GM19438 (cell line): ENCODE data around the gene PDGFA.

Source experiments
- ATAC-seq: cut with Tn5 transposase; IDR thresholded peaks from one replicate; pipeline ENCODE4 v1.9.1; 2021; ENCODE audit warnings: low read depth; ENCODE audit not compliant: unreplicated experiment

Gene PDGFA

DNA sequence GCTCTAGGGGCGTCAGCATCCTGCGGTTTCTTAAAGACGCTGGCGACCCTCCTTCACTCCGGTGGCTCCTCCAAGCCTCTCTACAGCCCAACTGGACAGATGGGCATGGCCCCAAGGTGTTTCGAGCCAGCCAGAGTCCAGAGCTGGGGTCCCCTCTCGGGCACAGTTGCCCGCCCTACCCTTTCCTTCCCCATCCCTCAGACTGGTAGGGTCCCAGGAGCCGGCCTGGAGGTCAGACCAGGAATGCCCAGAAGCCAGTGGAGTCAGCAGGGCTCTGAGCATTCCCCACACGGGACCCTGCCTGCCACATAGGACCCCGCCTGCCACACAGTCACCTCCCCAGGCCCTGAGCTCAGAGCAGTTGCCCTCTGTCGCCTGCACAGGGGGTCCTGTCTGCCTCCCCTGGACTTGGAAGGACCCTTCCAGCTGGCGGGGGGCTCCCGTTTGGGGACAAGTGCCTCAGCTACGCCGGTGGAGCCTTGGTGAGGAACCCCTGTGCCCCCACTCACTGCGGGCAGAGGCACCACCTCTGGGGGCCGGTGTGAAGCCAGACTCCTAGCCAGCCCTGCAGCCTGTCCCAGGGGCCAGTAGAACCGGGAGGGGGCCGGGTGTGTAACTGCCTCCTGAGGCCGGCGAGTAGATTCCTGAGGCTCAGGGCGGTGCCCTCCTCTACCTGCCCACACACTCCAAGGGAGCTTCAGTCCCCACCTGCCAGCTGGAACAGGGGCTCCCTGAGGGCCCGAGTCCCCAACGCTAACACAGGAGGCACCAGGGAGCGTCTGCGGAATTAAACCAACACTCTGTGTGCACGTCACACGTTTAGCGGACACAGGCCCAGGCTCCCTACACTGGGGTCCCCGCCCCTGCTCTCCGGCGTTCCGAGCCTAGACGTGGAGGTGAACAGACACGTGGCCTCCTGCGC is 19.4 kb upstream of the PDGFA start:
- no peak for ATAC-seq

DNA sequence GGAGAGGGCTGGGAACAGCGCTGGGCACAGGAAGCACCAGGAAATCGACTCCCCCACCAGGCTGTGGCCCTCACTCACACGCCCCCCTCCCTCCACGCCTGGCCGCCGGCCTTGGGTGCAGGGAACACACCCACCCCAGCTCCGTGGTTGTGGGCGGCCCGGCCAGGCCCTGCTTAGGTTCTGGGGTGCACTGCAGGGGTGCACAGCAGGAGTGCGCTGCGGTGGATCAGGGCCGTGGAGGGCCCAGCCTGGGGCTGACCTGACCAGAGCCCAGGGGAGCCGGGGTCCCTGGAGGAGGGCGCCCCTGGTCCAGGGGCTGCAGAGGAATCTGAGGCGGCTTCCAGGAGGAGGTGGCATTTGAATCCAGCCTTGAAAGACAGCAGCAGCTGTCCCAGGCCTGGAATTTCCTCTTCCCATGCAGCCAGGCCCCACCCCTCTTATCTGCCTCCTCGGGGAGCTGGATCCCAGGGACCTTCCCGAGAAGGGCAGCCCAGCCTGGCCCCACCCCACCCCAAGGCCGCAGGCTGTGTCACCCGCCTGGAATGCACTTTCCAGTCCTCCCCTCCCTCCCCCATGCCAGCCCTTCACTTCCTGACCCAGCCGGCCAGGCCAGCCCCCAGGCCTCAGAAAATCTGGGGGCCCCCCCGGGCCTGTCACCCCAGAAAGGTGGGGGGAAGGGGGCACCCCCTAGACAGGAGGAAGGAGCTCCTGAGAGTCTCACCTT is 18.4 kb upstream of the PDGFA start:
- ATAC-seq: no peak

DNA sequence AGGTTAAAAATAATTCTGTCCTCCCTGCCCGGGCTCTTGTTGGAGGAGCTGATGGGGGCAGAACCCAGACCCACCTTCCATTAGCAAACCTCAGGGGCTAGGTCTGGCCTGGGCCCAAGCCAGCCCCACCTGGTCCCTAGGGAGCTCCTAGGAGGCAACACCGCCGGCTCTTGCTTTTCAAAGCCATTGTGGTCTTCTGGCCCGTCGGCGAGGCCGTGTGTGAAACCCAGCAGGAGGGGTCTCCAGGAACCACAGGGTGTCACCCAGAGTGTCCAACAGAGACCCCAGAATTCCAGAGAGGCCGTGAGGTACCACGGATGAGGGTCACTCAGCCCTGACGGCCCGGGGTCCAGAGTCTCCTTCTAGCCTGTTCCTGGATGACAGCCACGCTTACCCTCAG is 16.6 kb upstream of the PDGFA start:
- no peak for ATAC-seq

DNA sequence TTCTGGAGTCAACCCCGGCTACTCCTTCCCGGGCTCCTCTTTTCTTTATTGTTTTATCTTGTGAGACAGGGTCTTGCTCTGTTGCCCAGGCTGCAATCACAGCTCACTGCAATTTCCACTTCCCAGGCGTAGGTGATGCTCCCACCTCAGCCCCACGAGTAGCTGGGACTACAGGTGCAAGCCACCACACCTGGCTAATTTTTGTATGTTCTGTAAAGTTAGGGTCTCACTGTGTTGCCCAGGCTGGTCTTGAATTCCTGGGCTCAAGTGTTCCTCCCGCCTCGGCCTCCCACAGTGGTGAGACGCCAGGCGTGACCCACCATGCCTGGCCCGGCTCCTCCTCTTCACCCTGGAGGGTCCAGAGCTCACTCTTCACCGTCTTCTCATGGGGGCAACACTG is 15.3 kb upstream of the PDGFA start:
- no peak for ATAC-seq

DNA sequence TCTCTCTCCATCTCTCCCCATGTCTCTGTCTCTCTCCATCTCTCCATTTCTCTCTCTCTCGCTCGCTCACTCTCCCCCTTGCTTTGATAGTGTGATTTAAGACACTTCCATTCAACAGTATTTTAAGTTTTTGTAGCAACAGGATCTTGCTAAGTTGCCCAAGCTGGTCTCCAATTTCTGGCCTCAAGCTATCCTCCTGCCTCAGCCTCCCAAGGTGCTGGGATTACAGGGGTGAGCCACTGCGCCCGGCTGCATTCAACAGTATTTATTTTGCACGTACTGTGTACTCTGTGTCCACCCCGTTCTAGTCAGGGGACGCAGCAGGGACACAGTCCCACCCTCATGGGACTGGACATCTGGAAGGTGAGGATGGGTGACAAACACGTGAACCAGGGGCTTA is 14.4 kb upstream of the PDGFA start:
- no peak for ATAC-seq

DNA sequence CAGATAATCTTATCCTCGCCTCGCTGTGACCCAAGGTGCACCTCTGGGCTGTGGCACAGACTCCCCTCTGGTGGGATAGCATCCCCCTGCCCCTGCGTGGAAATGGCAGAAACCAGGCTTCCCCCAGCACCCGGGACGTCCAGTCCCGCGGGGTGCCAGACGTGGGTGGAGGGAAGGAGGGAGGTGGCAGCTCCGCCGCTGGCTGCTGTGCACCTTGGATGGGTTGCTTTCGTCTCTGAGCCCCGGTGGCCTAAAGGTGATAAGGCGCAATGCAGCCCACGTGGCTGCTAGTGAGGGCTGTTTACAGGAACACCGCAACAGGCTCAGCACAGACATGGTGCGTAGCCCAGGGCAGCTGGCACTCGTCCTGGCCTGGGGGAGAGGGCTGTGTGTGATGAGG is 13.6 kb upstream of the PDGFA start:
- no peak for ATAC-seq

DNA sequence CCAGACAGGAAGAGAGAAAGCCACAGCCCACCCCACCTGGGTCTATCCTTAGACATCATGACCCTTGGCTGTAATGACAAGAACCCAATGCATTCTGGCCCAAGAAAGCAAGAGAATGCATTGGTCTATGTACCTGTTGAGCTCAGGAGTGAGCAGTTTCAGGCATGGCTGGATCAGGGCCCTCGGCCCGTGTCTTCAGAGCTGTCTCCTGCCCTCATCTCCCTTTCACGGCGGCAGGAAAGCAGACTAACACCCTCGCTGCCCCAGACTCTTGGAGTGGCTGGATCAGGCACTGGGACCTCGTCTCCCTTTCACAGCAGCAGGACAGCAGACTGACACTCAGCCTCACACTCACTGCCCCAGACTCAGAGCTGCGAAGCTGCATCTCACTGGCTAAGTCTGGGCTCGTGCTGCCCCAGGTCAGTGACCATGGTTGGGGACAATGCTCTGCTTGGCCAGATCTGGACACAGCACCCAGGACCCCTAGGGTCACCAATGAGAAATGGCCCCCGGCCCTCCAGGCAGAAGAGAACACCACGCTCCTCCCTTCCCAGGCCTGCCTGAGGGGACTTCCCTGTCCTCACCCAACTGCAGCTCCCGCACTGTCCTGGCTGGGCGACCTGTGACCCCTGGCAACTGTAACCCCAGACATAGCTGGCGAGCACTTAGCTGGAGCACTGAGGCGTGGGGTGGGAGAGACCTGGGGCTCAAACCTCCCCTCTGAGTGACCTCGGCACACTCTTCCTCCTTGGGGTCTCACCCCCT is 12.9 kb upstream of the PDGFA start:
- no peak for ATAC-seq

DNA sequence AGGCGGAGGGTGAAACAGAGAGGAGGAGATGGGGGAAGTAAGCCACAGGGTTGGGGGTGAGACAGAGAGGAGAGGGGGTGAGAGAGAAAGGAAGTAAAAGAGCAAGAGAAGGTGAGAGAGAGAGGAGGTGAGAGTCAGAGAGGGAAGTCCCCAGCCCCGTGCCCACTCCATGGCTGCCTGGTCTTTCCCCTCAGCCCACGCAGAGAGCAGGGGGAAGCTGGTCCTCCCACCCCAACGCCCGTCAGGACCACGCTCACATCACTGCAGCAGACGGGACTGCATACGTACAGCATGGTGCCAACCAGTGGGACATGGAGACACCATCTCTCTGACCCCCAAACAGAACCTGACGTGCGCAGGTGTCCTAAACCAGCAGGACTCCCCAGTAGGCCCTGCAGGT is 12.1 kb upstream of the PDGFA start:
- no peak for ATAC-seq

DNA sequence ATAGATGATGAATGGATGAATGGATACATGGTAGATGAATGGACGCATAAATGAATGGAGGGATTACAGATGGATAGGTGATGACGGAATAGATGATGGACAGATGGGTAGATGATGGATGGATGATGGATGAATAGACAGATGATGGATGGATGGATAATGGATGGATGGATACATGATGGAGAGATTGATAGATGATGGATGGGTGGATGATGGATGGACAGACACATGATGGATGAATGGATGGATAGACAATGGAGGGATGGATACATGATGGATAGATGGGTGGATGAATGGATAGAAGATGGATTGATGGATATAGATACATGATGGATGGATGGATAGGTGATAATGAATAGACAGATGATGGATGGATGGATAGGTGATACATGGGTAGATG is 8.8 kb upstream of the PDGFA start:
- no peak for ATAC-seq

DNA sequence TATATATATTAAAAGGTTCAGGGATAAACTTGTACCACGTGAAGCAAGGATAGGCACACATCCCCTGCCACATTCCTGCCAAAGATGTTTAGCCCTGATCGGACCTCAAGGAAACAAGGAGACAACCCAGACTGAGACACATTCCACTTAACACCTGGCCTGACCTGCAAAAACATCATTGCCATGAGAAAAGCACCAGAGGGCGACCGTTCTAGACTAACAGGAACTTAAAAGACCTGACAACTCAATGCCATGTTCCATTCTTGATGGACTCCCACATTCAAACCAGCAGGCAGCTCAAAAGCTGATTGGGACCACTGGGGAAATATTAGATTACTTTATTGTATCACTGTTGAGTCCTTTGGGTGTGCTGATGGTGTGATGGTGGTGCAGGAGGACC is 8.1 kb upstream of the PDGFA start:
- no peak for ATAC-seq

DNA sequence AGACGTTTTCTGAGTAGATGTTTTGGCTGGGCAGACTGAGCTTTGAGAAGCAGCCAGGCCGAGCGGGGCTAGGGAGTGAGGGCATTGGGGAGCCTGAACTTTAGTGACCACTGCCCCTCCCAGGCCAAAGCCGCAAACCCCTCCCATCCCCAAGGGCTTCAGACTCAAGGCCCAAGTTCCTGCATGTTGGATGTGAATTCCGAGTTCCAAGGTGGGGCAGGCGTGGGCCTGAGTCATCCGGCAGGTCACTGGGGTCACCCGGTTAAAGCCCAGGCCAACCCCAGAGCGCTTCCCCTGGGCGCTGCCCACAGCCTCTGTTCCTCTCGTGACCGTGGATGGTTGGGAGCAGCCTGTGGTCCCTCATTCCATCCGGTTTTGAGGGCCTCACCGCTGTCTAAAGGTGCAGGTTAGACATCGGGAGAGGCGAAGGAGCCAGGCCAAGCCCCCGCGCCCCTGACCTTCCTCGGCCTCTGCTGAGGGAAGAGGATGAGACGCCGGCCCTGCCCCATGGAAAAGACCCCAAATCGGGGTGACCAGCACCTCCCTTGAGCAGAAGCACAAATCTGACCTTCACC is 6.9 kb upstream of the PDGFA start:
- no peak for ATAC-seq

DNA sequence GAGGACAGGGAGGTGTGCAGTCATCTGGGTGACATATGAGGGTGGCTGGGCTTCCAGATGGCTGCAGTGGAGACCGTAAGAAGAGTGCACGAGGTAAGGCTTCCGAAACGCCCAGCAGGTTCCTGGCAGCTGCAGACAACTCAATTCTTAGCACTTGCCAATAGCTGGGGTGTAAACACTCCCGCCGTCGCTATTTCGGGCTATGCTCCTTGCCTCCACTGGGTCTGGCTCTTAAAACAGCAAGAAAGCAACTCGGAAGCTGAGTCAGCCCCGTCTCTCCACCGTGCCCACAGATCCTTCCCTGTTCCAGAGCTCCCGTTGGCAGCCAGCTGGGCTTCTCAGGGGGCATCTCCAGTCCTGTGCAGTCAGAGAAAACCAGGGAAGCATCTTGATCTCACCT is 6.1 kb upstream of the PDGFA start:
- ATAC-seq: no peak

DNA sequence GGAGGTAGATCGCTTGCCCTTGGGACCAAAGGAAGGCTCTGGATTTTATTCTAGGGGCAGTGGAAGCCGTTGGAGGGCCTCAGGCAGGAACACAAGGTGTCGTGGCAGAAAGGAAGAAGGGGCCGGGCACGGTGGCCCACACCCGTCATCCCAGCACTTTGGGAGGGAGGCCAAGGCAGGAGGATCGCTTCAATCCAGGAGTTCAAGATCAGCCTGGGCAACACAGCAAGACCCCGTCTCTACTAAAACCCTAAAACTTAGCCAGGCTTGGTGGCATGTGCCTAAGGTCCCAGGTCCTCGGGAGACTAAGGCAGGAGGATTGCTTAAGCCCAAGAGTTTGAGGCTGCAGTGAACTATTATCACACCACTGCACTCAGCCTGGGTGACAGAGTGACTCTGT is 5.2 kb upstream of the PDGFA start:
- ATAC-seq: no peak

DNA sequence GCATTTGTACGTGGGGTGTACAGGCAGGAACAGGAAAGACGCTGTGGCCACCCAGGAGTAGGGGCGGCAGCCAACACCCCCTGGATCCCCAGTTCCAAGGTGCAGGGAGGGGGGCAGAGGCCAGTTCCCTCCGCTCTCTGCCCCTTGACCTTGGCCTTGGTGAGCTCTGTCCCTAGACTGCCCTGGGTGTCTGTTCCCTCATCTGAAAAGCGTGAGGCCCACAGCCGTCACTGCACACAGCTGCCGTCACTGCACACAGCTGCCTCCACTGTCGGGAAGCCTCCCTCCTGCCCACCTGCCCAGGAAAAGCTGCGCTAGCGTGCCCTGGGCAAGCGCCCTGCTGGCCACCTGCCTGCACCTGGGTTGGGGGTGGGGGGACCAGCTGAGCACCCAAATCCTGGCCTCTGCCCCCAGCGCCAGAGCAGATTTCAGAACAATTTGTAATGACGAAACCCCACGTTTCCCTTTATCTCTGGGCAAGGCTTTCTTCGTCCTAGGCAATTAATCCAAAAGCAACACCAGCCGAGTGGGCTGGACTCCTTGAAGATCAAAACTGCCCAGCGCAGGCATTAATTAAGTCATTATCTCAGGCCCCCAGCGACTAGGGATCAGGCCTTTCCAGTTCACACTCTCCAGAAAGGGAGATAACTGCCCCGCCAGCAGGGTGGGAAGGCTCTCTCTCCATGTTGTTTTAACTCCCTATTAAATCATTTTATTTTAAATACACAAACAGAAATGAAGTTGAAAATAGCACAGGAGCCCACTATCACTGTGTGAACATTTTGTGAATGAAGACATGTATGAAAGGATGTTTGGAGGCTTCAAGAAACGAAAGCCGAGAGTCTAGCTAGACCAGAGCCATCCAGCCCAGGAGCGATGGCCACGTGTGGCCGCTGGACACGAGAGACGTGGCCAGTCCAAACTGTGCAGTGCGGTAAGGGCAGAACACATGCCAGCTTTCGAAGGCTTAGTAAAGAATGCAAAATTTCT is 4.0 kb upstream of the PDGFA start:
- no peak for ATAC-seq

DNA sequence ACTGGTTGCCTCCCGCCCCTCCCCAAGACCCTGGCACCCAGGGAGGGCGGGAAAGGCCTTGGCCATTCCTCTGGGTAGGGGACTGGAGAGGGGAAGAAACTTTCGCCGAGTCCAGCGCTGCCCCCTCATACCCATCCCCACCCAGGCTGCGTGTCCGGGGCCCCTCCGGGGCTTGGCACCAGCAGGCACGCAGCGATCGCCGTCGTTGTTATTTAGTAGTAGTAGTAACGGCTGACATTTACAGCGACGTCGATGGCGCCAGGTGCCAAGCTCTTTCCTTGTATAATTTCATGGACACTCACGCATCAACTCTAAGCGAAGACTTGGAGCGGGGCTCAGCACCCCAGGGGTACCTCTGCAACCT is 3.3 kb upstream of the PDGFA start:
- no peak for ATAC-seq

DNA sequence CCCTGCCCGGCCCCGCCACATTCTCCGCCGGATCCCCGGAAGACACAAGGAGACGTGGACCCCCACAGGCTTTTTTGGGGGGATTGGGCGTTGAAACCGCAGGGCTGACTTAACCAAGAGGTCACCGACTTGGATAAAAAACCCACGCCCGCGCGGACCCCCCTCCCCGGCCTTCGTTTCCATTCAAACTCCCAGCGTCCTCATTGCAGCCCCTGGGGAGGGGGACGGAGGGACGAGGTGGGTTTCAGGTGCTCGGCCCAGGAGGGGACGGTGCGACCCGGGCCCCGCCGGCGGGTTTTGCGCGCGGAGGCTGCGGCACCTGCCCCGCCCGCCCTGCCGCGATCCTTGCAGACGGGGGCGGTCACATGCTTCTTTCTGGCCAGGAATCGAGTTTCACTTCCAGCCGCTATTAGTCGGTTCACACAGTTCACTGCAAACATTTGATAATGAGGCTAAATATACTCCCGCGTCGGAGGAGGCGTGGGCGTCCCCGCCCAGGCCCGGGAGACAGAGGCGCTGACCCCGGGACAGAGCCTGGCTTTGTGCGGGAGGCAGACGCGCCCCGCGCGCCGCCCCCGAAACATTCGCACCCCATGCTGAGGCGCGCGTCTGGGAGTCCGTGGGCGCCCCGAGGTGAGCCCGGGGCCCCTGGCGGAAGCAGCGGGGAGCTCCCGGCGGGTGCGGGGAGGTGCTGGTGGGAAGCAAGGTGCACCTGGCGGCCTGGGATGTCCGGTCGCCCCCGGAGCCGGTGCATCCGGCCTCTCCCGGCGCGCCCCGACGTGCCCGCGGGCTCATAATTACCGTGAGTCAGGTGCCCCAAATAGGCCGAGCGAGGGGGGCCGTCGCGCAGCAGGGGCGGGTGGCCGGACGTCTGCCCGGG is 2.7 kb upstream of the PDGFA start:
- ATAC-seq: peak; percentile 36

DNA sequence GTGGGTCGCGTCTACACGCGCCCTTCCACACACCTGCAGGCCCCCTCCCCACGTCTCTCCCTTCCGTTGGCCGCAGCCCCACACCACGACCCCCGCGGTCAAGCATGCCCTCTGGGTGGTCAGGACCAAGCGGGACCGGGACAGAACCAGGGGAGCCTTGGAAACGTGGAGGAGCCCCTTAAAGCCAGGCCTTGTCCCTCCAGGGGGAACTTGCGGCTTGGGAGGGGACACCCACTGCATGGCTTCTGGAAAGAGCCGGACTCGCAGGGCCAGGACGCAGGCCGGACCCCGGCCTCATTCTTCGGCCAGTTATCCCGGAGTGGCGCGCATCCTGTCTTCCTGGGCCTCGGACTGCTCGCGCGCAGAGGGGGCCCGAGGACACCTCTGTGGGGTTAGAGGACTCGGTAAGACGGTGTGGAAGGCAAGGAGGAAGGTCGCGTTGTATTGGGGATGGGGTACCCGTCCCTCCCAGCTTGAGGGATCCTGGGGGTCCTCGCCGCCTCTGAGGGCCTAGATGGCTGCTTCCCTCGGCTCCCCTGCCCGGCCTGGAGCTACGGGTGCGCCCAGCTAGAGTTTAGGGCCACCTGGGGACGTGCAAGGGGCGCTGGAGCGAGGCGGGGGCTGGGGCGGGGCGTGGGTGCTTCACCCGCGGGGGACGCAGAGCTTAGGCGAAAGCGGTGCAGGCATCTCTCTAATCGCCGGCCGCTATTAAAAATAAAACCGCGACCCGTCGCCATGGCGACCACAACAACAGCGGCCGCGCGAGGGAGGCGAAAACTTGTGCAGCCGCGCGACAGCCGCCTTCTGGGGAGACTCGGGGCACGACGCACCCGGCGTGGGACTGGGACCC is 1.8 kb upstream of the PDGFA start:
- ATAC-seq: no peak
